Panc1 (cell line): Measurements from ENCODE around the gene RNF225.

Source experiments
- POLR2AphosphoS5 ChIP-seq: IDR thresholded peaks from 2 replicates; pipeline ENCODE4 v1.6.1; 2012; ENCODE audit warnings: mild to moderate bottlenecking, low read depth, low read length, moderate library complexity
- SIN3A ChIP-seq: IDR thresholded peaks from 2 replicates; pipeline ENCODE4 v1.6.1; 2012; ENCODE audit warnings: low read depth, mild to moderate bottlenecking, low read length, moderate library complexity, borderline replicate concordance; ENCODE audit not compliant: insufficient read depth
- TCF7L2 ChIP-seq: IDR thresholded peaks from 2 replicates; pipeline ENCODE4 v1.6.1; 2011; ENCODE audit warnings: mild to moderate bottlenecking, low read depth, low read length, inconsistent platforms
- TF ChIP-seq, protein P1 (sequence below): fragments of 450-650 bp; IDR thresholded peaks from 2 replicates; pipeline ENCODE4 v1.5.1; 2017; ENCODE audit warnings: mild to moderate bottlenecking
- TF ChIP-seq, protein P2 (sequence below), 2 experiments: IDR thresholded peaks; 2 replicates each; pipeline ENCODE4 v1.6.1; 2011 to 2012; ENCODE audit warnings: low read depth in 2 of 2, control low read depth in 1 of 2, low read length in 1 of 2, mild to moderate bottlenecking in 1 of 2, moderate library complexity in 1 of 2; ENCODE audit not compliant: insufficient read depth in 1 of 2

DNA sequence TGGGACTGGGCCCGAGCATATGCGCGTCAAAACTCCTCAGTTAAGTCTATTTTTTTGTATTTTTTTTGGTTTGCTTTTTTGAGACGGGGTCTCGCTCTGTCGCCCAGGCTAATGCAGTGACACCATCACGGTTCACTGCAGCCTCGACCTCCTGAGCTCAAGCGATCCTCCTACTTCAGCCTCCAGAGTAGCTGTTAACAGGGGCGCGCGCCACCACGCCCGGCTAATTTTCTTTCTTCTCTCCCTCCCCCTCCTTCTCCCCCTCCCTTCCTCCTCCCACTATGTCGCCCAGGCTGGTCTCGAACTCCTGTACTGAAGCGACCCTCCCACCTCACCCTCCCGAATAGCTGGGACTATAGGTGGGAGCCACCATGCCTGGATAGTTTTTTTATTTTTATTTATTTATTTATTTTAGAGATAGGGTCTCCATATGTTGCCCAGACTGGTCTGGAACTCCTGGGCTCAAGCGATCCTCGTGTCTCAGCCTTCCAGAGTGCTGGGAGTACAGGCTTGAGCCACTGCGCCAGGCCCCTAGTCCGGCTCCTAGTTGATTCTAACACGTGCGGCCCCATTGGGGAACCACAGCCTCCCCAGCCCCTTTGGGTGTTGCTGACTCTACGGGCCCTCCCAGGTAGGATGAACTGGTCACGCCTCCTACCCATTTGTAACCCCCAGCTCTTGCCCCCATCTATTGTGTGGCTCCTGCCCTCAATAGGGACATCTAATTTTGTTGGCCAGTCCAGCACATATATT, 13.8 kb upstream of the RNF225 start:
- TF ChIP-seq, protein P1, sequence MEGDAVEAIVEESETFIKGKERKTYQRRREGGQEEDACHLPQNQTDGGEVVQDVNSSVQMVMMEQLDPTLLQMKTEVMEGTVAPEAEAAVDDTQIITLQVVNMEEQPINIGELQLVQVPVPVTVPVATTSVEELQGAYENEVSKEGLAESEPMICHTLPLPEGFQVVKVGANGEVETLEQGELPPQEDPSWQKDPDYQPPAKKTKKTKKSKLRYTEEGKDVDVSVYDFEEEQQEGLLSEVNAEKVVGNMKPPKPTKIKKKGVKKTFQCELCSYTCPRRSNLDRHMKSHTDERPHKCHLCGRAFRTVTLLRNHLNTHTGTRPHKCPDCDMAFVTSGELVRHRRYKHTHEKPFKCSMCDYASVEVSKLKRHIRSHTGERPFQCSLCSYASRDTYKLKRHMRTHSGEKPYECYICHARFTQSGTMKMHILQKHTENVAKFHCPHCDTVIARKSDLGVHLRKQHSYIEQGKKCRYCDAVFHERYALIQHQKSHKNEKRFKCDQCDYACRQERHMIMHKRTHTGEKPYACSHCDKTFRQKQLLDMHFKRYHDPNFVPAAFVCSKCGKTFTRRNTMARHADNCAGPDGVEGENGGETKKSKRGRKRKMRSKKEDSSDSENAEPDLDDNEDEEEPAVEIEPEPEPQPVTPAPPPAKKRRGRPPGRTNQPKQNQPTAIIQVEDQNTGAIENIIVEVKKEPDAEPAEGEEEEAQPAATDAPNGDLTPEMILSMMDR: no peak
- TF ChIP-seq POLR2AphosphoS5 (no peak), SIN3A (no peak), TCF7L2 (no peak)
- TF ChIP-seq, protein P2, sequence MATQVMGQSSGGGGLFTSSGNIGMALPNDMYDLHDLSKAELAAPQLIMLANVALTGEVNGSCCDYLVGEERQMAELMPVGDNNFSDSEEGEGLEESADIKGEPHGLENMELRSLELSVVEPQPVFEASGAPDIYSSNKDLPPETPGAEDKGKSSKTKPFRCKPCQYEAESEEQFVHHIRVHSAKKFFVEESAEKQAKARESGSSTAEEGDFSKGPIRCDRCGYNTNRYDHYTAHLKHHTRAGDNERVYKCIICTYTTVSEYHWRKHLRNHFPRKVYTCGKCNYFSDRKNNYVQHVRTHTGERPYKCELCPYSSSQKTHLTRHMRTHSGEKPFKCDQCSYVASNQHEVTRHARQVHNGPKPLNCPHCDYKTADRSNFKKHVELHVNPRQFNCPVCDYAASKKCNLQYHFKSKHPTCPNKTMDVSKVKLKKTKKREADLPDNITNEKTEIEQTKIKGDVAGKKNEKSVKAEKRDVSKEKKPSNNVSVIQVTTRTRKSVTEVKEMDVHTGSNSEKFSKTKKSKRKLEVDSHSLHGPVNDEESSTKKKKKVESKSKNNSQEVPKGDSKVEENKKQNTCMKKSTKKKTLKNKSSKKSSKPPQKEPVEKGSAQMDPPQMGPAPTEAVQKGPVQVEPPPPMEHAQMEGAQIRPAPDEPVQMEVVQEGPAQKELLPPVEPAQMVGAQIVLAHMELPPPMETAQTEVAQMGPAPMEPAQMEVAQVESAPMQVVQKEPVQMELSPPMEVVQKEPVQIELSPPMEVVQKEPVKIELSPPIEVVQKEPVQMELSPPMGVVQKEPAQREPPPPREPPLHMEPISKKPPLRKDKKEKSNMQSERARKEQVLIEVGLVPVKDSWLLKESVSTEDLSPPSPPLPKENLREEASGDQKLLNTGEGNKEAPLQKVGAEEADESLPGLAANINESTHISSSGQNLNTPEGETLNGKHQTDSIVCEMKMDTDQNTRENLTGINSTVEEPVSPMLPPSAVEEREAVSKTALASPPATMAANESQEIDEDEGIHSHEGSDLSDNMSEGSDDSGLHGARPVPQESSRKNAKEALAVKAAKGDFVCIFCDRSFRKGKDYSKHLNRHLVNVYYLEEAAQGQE (IDR thresholded peaks at IDR 0.05; ENCODE audit: insufficient read depth in 1 of 2, low read depth in 2 of 2, low read length in 1 of 2): no peak
